ENCODE measurements around the gene TSPAN15. TPM values are rescaled to one million over a fixed set of nuclear protein-coding genes. Genes with fewer than 3 reads are reported as not detected.

TSPAN15 gene
- total and polyA plus RNA-seq, 2 experiments from 2014 or later: 6.6 to 10.1 TPM

Other genes with a start within 250 kb of the TSPAN15 start
- 0.03 TPM in 1 of 2 replicates, not detected in the other for gene HKDC1, start 231.1 kb upstream of the TSPAN15 start, total RNA-seq (2014; rRNA removed; shearing (Covaris generic))
- gene HKDC1, start 231.1 kb upstream of the TSPAN15 start, polyA plus RNA-seq (2016; fragmentation: Nextera tagmentation; extraction: Ambion mirVana): not detected in 2 replicates
- gene HK1, start 173.0 kb upstream of the TSPAN15 start, total RNA-seq (2014; rRNA removed; shearing (Covaris generic)): 197 and 229 TPM in 2 replicates
- gene HK1, start 173.0 kb upstream of the TSPAN15 start, polyA plus RNA-seq (2016; fragmentation: Nextera tagmentation; extraction: Ambion mirVana): 70.0 and 76.6 TPM in 2 replicates
- gene TACR2, start 34.5 kb upstream of the TSPAN15 start, total RNA-seq (2014; rRNA removed; shearing (Covaris generic)): 0.54 TPM in 1 of 2 replicates, not detected in the other
- gene TACR2, start 34.5 kb upstream of the TSPAN15 start, polyA plus RNA-seq (2016; fragmentation: Nextera tagmentation; extraction: Ambion mirVana): not detected in 2 replicates
- gene NEUROG3, start 122.0 kb downstream of the TSPAN15 start, total RNA-seq (2014; rRNA removed; shearing (Covaris generic)): 0.16 TPM in 1 of 2 replicates, not detected in the other
- 0.31 TPM in 1 of 2 replicates, not detected in the other for gene NEUROG3, start 122.0 kb downstream of the TSPAN15 start, polyA plus RNA-seq (2016; fragmentation: Nextera tagmentation; extraction: Ambion mirVana)
- gene FAM241B, start 178.8 kb downstream of the TSPAN15 start, total RNA-seq (2014; rRNA removed; shearing (Covaris generic)): 6.7 and 8.7 TPM in 2 replicates
- 28.3 and 30.6 TPM in 2 replicates for gene FAM241B, start 178.8 kb downstream of the TSPAN15 start, polyA plus RNA-seq (2016; fragmentation: Nextera tagmentation; extraction: Ambion mirVana)

Measured in GM23338 (cell line).